Thoracic aorta (tissue), 2 donors: Measurements from ENCODE around the gene FAAP100. TPM values are rescaled to one million over a fixed set of nuclear protein-coding genes. Genes with fewer than 3 reads are reported as not detected.
"Not testable (repeated sequence)": the region's sequence is repeated elsewhere in the genome, so short reads cannot be mapped to it uniquely, and the experiment has no call there.

Source experiments
- ATAC-seq: fragments of 150-250 bp; one replicate; pipeline ENCODE4 v1.8.0; 2017; ENCODE audit warnings: low read depth; ENCODE audit not compliant: insufficient number of reproducible peaks, low FRiP score
- DNase-seq: peaks from one replicate; pipeline ENCODE4 v3.0.0-alpha.2; 2020; ENCODE audit warnings: low spot score
- H3K27ac ChIP-seq, 2 donors: fragments of 200-600 bp; sonication (generic); 1 replicate in 1 of 2; 2 replicates in 1 of 2; pipeline ENCODE4 v1.5.1; 2016; ENCODE audit warnings: mild to moderate bottlenecking in 2 of 2, moderate library complexity in 2 of 2
- H3K27me3 ChIP-seq: fragments of 200-600 bp; sonication (generic); replicated peaks from 2 replicates; pipeline ENCODE4 v1.6.0; 2016; ENCODE audit warnings: mild to moderate bottlenecking; ENCODE audit not compliant: insufficient read depth
- H3K36me3 ChIP-seq: fragments of 200-600 bp; sonication (generic); one replicate; pipeline ENCODE4 v1.5.1; 2016
- H3K4me1 ChIP-seq, 2 donors: fragments of 200-600 bp; sonication (generic); 1 replicate in 1 of 2; 2 replicates in 1 of 2; pipeline versions ENCODE4 v1.5.1 to v1.6.0; 2016; ENCODE audit warnings: low read depth in 2 of 2, mild to moderate bottlenecking in 1 of 2; ENCODE audit not compliant: control insufficient read depth in 1 of 2
- H3K4me3 ChIP-seq: fragments of 200-600 bp; sonication (generic); 2 replicates; pipeline ENCODE4 v1.5.1; 2016; ENCODE audit warnings: mild to moderate bottlenecking
- H3K9me3 ChIP-seq: fragments of 200-600 bp; sonication (generic); 2 replicates; pipeline ENCODE4 v1.5.1; 2016
- total RNA-seq, 2 donors: library from RNA; depleted of rRNA; stranded (reverse); fragments of >200 nt; gene quantifications; one replicate each; pipeline versions ENCODE4 v1.1.0 to v1.2.3, GENCODE V29; 2016
- TF ChIP-seq, protein P1 (sequence below): fragments of 200-600 bp; sonication (generic); IDR thresholded peaks from one replicate; pipeline ENCODE4 v1.5.1; 2019; ENCODE audit warnings: antibody characterized with exemption

Gene FAAP100
- total RNA-seq, 2 donors from 2014 or later = 43.2 to 57.9 TPM

DNA sequence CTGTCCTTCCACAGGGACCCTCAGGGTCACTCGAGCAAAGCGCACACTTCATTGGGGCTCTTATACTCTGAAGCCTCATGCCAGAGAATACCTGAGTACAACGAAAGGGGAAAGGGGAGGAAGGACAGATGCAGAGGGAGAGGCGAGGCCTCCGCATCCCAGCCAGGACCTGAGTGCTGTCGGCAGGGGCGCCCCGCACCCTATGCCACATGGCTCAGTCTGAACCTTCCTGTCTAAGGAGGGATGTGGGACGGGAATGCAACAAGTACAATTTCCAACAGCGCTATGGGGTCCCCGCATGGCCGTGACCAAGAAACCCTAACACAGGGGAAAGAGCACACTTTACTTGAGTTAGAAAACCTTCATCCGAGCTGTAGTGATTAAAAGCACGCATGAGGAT, 39.8 kb upstream of the FAAP100 start:
- H3K27ac ChIP-seq = no peak overlapping the region
- no peak overlapping the region for H3K4me3 ChIP-seq
- TF ChIP-seq, protein P1, sequence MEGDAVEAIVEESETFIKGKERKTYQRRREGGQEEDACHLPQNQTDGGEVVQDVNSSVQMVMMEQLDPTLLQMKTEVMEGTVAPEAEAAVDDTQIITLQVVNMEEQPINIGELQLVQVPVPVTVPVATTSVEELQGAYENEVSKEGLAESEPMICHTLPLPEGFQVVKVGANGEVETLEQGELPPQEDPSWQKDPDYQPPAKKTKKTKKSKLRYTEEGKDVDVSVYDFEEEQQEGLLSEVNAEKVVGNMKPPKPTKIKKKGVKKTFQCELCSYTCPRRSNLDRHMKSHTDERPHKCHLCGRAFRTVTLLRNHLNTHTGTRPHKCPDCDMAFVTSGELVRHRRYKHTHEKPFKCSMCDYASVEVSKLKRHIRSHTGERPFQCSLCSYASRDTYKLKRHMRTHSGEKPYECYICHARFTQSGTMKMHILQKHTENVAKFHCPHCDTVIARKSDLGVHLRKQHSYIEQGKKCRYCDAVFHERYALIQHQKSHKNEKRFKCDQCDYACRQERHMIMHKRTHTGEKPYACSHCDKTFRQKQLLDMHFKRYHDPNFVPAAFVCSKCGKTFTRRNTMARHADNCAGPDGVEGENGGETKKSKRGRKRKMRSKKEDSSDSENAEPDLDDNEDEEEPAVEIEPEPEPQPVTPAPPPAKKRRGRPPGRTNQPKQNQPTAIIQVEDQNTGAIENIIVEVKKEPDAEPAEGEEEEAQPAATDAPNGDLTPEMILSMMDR = no peak
- peaks cover 16 to 23% of the 10 kb centered on the region in 2 donors for H3K4me1 ChIP-seq
- ATAC-seq = no peak
- no peaks in the 10 kb centered on the region for H3K27me3 ChIP-seq
- no peak for DNase-seq
- H3K9me3 ChIP-seq = no peaks in the 10 kb centered on the region
- H3K36me3 ChIP-seq = peaks cover 47% of the 10 kb centered on the region

DNA sequence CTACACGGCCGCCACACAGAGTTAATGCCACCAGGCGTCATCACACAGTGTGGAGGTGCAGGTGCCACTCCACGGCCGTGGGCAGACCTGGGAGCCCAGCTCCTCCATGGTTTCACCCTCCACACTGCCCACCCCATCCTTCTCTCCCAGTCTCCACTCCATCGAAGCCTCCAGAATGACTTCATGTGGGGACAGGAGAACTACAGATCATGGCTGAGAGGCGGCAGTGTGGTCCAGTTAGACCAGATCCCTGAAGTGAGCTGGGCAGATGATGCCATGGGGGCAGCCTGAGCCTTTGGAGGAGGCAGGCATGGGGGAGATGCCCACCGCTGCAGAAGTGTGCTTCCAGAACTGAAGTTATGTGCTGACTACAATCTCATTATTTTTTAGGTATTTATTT, 38.0 kb upstream of the FAAP100 start:
- TF ChIP-seq, protein P1 = no peak
- H3K4me3 ChIP-seq = no peak overlapping the region
- H3K4me1 ChIP-seq = peaks cover 4 to 8% of the 10 kb centered on the region in 2 donors
- no peaks in the 10 kb centered on the region for H3K9me3 ChIP-seq
- no peaks in the 10 kb centered on the region for H3K27me3 ChIP-seq
- H3K36me3 ChIP-seq = peaks cover 61% of the 10 kb centered on the region
- DNase-seq = no peak
- no peak for ATAC-seq
- no peak overlapping the region for H3K27ac ChIP-seq

DNA sequence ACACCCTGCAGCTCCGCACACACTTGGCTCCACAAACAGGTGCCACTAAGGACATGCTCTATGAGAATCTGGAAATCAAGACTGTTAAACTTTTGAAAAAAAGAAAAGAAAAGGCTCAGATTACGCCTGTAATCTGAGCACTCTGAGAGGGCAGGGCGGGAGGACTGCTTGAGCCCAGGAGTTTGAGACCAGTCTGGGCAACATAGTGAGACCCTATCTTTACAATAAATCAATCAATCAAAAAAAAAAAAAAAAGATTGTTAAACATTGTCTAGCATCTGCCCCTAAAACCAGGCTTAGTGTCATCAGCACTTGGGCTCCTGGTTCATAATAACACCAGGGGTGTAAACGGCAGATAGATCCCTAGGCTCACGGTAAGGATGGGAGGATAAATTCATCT, 37.5 kb upstream of the FAAP100 start:
- no peak for ATAC-seq
- no peaks in the 10 kb centered on the region for H3K27me3 ChIP-seq
- H3K9me3 ChIP-seq = no peaks in the 10 kb centered on the region
- peaks cover 61% of the 10 kb centered on the region for H3K36me3 ChIP-seq
- no peak overlapping the region for H3K27ac ChIP-seq
- no peak for DNase-seq
- no peak overlapping the region for H3K4me3 ChIP-seq
- H3K4me1 ChIP-seq = peaks cover 2 to 4% of the 10 kb centered on the region in 2 donors
- TF ChIP-seq, protein P1 = no peak

DNA sequence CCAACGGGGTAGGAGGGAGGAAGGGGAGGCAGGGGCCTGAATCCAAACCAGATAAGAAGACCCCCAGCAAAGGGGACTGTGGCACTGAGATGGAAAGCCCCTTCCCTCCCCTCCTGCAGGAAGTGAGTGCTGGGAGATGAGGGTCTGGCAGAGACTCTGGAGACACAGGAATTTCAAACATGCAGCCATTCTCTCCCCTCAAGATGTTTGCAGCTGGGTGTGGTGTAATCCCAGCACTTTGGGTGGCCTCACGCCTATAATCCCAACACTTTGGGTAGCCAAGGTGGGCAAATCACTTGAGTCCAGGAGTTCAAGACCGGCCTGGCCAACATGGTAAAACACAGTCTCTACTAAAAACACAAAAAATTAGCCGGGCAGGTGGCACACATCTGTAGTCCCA, 33.9 kb upstream of the FAAP100 start:
- Histone ChIP-seq H3K36me3 (peaks cover 69% of the 10 kb centered on the region), H3K27me3 (no peaks in the 10 kb centered on the region), H3K4me3 (no peak overlapping the region), H3K4me1 (no peaks in the 10 kb centered on the region), H3K27ac (no peak overlapping the region), H3K9me3 (no peaks in the 10 kb centered on the region)
- TF ChIP-seq, protein P1 = no peak
- ATAC-seq = no peak
- DNase-seq = no peak

DNA sequence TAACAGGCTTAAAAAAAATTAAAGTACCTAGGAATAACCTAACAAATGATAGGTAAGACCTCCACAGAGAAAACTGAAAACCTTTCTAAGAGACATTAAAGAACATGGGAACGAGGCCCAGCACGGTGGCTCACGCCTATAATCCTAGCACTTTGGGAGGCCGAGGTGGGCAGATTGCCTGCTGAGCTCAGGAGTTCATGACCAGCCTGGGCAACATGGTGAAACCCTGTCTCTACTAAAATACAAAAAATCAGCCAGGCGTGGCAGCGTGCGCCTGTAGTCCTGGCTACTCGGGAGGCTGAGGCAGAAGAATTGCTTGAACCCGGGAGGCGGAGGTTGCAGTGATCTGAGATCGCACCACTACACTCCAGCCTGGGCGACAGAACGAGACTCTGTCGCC, 32.6 kb upstream of the FAAP100 start:
- not testable (repeated sequence) for DNase-seq, H3K9me3 ChIP-seq, H3K4me1 ChIP-seq, H3K4me3 ChIP-seq, ATAC-seq, H3K27me3 ChIP-seq, H3K27ac ChIP-seq
- peaks cover 56% of the 10 kb centered on the region for H3K36me3 ChIP-seq

DNA sequence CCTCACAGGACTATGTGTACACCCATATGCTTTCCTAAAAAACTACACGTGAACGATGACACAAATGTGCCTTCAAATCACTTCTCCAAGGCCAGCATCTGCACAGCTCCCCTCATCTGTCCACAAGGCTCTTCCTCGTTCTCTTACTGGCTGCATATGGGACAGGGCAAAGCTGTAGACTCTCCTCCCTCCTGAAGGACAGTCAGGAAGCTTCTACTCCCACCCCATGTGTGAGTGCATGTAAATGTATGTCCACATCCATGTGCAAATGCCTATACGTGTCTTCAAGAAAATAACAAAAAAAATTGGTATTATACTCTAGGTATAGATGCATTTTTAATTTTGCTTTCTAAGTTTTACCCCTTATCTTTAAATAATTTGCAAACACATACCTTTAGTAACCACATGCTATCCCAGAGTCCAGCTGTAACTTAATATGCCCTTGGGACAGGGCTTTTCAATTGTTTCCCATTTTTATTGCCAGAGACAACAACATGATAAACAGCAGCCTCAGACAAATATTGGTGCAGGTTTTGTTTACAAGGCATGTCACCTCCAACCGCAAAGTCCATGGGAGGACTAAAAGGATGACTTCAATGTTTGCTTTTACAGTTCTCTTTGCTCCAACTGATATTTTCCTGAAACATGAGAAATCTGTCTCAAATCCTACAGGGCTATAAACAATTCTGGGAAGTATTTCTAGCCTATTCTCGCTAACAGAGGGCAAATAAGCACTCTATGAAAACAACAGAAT, 31.6 kb upstream of the FAAP100 start:
- Histone ChIP-seq H3K36me3 (peaks cover 46% of the 10 kb centered on the region), H3K4me3 (no peak overlapping the region), H3K27me3 (no peaks in the 10 kb centered on the region), H3K4me1 (no peaks in the 10 kb centered on the region), H3K27ac (no peak overlapping the region), H3K9me3 (no peaks in the 10 kb centered on the region)
- TF ChIP-seq, protein P1 = no peak
- ATAC-seq = no peak
- no peak for DNase-seq
